GM19043 (cell line): ENCODE results near the gene LIMA1.
"Not testable (repeated sequence)": the region's sequence is repeated elsewhere in the genome, so short reads cannot be mapped to it uniquely, and the experiment has no call there.

Experiments
- ATAC-seq: cut with Tn5 transposase; IDR thresholded peaks from one replicate; pipeline ENCODE4 v1.9.1; 2021; ENCODE audit warnings: low read depth; ENCODE audit not compliant: unreplicated experiment

The LIMA1 gene

DNA sequence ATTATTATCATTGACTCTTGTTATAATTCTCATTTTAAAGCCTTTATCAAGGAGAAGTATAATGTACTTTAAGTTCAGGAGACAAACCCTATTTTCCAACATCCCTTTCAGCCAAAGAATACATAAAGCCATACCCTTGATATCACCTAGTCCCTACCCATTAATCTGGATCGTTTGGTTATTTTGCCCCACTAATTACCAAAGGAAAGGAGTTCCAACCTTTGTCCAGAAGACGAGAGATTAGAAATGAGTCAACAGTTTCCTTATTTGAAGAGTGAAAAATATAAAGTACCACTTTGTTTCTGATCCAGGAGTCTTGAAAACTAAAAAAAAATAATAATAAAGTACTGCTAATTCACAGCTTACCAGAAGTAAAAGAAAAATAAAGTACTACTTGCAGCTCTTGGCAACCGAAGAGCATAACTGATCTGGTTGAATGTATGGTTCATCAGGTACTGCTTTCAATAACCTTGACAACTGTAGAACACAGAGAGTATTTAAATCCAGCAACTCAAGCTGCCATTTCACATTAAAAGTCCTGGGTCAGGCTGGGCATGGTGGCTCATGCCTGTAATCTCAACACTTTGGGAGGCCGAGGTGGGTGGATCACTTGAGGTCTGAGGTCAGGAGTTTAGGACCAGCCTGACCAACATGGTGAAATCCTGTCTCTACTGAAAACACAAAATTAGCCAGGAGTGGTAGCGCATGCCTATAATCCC lies 33.7 kb downstream of the LIMA1 start:
- no peak for ATAC-seq

DNA sequence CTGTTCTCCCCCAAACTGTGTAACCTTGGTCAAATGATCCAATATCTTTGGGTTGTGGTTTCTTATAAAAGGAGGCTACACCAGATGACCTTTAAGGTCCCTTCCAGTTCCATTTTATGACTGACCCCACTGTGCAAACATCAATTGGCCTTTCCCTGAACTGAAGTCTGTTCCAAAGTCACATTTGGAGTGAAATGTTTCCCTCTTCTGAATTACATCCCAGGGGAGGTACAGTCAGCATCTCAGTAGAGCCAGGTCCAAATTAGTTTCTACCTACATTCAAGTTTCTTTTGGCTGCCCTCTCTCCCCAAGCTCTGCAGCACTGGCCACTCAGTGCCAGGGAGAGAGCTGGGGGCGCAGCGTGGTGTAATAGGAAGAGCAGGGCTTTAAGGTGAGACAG lies 34.4 kb downstream of the LIMA1 start:
- ATAC-seq, result no peak

DNA sequence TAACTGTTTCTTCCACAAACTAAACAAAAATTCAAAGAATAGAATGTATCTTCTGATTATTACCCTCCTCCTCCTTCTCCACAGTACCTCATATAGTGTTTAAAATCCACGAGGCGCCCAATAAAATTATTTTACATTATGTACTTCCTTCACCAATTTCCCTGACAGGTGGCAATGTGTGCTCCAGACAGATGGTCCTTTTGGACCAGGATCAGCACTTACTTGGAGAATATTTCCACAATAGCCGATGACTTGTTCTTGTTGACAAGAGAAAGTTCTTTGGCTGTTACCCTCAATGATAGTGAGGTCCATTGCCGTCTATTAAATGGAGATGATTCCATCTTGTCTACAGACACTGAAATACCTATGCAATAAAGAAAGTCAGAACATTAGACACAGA lies 34.9 kb downstream of the LIMA1 start:
- no peak for ATAC-seq

DNA sequence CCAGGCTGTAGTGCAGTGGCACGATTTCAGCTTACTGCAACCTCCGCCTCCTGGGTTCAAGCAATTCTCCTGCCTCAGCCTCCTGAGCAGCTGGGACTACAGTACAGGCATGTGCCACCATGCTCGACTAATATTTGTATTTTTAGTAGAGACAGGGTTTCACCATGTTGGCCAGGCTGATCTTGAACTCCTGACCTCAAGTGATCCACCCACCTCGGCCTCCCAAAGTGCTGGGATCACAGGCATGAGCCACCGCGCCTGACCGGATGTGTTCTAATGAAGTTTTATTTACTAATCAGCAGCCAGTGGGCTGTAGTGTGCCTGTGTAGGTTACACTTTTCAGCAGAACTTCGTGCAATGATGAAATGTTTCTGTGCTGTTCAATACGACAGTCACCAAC lies 35.7 kb downstream of the LIMA1 start:
- not testable (repeated sequence) for ATAC-seq

DNA sequence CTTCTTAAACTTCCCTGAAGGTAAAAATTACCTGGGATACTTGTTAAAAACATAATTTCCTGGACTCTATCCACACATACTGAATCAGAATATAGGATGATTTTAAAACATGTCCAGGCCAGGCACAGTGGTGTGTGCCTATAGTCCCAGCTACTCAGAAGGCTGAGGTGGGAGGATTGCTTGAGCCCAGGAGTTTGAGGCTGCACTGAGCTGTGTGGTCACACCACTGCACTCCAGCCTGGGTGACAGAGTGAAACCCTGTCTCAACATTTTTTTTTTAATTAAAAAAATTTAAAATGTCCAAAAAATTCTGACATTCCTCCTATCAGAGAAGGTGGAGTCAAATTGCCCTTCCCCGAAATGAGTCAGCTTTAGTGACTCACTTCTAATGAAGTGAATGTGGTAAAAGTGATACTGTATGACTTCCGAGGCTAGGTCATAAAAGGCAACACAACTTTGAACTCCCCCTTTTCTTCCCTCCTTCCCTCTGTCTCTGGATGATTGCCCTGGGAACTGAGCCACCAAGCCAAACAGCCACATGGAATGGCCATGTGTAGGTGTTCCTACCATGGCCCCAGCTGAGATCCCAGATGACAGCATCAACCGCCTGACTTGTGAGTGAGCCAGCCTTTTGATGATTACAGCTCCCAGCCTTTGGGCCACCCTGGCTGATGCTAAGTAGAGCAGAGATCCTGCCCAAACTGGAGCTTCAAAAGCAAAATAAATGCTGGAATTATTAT lies 36.3 kb downstream of the LIMA1 start:
- no peak for ATAC-seq

DNA sequence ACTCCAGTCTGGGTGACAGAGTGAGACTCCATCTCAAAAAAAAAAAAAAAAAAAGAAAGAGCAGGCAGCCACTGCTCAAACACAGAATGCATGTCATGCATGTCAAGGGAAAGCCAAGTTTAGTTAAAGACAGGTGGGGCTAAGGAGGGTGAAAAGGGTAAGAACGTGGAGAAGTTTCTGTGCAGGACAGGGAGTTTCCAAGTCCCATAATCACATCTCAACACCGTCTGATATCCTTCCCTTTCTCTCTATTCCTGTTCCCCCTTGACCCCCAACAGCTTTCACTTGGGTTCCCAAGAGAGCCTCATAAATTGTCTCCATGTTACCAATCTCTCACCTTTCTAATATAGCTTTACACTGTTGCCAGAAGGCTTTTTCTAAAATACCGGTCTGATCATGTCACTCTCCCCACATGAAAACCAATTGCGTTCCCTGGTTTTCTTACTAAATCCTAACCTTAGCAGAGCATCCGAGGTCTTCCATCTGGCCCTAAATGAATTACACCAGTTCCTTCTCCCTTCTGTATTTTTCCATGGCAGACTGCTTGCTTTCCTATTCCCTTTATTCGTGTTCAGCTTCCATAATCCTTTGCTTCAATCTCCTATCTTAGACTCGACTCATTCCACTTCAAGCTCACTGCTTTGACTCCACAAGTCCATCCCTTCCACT lies 37.0 kb downstream of the LIMA1 start:
- no peak for ATAC-seq

DNA sequence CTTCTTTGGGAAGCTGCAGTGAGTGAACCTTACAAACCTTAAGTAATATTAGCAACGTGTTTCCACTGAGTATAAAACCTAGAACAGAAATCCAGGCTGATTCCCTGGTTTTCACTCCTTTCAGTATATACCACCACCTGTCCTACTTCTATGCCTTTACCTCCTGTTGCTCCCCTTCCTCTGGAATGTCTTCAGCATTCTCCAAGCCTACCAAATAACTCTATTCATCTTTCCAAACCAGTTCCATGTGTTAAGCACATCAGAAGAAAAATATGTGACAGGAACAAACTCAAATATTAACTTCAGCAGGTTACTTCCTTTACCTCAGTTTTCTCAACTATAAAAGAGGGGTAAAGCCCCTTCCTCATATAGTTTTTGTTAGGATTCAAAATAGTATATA lies 39.8 kb downstream of the LIMA1 start:
- ATAC-seq, result no peak

DNA sequence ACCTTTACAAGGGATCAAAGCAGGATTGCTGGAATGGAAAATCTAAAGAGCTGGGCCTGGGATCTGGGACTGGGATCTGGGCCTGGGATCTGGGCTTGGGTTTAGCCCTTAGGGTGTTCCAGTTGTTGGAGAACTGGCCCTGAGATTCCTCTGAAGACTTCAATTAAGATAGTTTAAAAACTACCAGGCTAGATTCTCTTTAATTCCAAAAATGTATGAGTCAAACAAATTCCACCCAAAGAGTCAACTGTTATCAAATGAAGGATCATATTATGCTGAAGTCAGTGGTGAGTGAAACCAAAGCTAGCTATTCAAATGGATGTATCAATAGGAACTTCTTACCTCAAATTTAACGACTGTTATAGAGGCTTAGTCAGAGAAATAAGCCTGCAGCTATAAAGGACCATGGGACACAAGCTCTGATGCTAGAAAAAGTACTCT lies 40.5 kb downstream of the LIMA1 start:
- no peak for ATAC-seq

DNA sequence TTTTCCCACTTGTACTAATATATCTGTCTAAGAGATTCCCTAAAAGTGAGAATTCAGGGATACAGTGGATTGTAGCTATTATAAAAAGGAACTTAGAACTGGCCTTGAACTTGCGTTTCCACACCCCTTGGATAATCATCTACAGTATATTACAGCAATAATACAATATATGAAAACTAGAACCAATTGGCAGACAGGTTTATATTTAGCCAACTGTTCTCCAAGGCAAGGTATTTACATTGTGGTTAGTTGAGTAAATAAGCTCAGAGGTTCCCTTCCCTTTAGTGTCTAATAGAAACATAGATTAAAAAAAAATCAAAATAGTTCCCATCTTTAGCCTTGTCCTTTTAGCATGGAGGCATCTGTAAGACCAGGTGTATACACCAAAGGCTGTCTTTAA lies 42.1 kb downstream of the LIMA1 start:
- ATAC-seq, result no peak

DNA sequence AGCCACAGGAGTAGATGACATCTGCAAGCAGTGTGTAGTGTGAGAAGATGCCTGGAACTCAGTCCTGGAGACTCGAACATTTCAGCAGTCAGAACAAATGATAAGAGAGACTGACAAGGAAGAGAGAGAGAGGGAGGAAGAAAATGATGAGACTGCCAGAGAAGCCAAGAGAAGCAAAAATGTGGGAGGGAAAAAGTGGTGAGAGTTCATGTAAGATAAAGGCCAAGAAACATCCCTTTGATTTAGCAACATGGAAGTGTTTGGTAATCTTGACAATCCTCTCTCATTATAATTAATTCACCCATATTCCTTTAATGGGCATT lies 42.6 kb downstream of the LIMA1 start:
- no peak for ATAC-seq

DNA sequence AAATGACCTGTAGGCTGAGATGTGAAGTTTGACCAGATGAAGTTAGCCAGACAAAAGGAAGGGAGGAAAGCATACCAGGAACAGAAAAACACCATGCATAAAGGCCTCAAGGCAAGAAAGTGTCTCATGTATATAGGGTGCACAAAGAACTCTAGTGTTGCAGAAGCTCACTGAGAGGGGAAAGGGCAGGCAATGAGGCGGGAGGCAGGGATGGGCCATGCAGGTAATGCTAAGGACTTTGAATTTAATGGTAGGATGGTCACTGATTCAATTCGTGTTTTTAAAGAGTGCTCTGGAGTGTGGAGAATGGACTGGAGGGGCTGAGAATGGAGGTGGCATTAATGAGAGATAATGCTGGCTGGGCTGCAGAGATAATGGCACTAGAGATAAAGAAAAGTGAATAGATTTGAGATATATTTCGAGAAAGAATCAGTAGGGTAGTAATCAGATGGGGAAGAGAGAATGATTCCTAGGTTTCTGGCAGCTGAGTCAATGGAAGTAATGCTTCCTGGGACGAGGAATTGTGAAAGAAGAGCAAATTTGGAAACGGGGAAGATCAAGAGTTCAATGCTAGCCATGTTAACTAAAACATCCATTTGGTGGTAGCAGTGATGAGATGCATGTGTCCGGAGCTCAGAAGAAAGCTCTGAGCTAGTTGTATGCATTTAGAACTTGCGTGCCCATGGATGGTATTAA lies 43.1 kb downstream of the LIMA1 start:
- no peak for ATAC-seq

DNA sequence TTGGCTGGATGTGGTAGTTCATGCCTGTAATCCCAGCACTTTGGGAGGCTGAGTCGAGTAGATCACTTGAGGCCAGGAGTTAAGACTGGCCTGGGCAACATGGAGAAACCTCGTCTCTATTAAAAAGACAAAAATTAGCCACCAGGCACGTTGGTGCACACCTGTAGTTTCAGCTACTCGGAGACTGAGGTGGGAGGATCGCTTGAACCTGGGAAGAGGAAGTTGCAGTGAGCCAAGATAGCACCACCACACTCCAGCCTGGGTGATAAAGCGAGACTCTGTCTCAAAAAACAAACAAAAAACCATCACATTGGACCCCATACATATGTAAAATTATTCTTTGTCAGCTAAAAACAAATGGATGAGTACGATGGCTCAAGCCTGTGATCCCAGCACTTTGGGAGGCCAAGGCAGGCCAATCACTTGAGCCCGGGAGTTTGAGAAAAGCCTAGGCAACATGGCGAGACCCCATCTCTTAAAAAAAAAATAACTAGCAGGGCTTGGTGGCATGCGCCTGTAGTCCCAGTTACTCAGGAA lies 43.9 kb downstream of the LIMA1 start:
- ATAC-seq, result no peak

DNA sequence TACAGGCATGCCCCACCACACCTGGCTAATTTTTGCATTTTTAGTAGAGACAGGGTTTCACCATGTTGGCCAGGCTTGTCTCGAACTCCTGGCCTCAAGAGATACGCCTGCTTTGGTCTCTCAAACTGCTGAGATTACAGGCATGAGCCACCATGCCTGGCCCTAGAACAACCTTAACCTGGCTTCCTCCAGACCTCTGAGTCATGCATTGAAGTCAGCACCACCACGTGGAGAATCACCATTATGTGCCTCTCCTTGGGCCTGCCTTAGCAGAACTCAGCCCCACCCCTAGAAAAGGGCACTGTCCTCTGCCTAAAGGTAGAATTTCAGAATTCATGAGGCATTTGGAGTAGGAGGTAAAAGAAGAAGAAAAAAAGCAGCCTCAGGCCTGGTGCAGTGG lies 49.0 kb downstream of the LIMA1 start:
- ATAC-seq, result no peak

DNA sequence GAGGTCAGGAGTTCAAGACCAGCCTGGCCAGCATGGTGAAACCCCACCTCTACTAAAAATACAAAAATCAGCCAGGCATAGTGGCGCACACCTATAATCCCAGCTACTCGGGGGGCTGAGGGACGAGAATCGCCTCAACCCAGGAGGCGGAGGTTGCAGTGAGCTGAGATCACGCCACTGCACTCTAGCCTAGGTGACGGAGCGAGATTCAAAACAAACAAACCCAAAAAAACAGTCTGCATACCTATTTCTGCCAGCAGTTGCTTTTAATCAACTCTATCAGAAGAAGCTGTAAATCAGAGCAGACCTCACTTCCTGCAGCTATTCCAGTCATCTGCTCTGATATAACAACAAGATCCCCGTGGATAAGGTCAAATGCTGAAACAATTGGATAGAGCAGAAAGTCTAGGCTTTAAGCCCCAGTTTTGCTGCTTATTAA lies 50.5 kb downstream of the LIMA1 start:
- ATAC-seq, result no peak

DNA sequence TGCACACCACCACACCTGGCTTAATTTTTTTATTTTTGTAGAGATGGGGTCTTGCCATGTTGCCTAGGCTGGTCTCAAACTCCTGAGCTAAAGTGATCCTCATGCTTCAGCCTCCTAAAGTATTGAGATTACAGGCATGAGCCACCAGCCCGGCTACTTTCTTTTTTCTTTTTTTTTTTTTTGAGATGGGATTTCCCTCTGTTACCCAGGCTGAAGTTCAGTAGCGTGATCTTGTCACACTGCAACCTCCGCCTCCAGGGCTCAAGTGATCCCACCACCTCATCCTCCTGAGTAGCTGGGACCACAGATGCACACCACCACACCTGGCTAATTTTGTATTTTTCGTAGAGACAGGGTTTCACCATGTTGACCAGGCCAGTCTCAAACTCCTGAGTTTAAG lies 51.1 kb downstream of the LIMA1 start:
- no peak for ATAC-seq

DNA sequence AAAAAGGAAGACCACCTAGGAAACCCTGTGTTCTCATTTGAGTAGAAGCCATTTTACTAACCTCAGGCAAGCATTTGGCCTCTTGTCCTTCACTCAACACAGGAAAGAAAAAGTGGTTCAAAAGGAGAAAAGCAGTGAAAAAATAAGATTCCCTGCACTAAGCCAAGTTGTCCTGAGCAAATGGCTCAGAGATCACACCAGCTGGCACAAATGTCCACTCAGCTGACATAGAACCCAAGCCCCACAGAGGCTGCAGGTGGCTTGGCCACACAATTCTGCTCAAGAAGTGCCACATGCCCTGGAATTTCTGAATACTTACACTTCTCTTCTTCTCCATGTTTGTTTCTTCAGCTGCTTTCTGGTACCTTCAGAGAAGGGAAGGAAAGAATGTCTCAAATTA lies 52.0 kb downstream of the LIMA1 start:
- no peak for ATAC-seq

DNA sequence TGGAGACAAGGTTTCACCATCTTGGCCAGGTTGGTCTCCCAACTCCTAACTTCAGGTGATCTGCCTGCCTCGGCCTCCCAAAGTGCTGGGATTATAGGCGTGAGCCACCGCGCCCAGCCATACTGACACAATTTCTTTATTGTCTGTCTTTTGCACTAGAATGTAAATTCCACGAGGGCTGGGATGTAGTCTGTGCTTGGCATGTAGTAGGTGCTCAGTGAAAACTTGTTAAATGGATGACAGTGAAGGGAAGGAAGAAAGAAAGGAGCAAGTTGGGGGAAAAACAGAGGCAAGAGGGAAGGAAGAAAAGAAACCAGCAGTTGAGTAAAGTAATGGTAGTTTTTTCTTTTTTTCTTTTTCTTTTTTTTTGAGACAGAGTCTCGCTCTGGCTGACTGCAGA lies 53.1 kb downstream of the LIMA1 start:
- ATAC-seq, result no peak

DNA sequence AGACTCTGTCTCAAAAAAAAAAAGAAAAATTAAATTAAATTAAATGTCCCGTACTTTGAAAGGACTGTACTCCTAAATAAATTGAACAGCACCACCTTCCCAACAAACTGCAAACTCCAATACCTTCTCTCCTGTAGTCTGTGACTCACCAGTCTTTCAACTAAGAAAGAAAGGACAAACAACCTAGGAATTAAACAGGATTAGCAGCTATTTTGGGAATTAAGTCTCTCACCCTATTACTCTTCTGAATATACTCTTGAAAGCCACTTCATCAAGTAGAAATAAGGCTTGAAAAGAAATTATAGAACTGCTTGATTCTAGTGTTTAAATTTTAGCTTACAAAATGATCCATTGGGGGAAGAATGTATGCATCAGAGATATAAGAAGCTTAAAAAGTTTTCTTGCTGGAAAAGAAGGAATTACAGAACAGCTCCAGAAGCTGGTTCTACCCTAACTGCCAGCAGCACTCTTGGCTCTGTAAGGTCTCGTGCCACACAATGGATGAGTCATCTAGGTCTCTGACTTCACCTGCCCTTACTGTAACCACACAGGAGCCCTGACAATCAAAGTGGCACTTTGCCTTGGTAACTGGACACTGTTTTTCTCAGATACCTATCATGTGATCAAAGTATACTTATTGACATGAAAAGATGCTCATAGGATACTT lies 59.2 kb downstream of the LIMA1 start:
- no peak for ATAC-seq

DNA sequence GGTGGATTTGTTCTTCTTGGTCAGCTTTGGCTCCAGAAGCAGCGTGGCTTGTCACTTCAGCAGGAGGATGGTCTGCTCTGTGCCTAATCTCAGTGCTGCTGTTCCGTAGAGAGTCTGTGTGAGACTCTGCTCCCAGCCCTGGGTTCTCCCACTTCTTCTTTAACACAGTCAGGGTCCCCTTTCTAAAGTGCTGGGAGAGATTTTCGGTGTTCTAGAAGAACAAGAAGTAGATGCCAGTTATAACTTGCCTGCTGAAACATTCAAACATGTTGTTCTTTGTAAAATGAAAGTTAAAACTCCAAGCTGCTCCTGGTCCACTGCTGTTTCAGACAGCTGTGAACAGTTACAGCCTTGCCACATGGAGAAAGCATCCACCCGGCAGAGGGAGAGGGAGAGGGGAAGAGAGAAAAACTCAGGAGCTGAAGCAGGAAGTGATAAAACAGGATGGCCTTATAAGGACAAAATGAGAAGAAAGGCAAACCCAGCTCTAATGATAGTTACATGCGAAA lies 61.0 kb downstream of the LIMA1 start:
- no peak for ATAC-seq
